Osteoblast (primary cell): ENCODE results near the gene SLMAP. TPM values are rescaled to one million over a fixed set of nuclear protein-coding genes. Genes with fewer than 3 reads are reported as not detected.
A peak's percentile ranks its signal among the peaks of the same experiment; 100 is the strongest.

Experiments
- DNase-seq: peaks from one replicate; pipeline ENCODE4 v3.0.0; 2011; ENCODE audit warnings: low spot score, mixed read lengths; ENCODE audit not compliant: insufficient read length; ENCODE audit errors: missing footprints
- H2AFZ ChIP-seq: 2 replicates; pipeline ENCODE4 v1.6.0; 2011; ENCODE audit warnings: mild to moderate bottlenecking, low read length
- H3K27ac ChIP-seq: 2 replicates; pipeline ENCODE4 v1.5.1; 2011; ENCODE audit warnings: mild to moderate bottlenecking, low read depth, low read length, moderate library complexity
- H3K27me3 ChIP-seq: 2 replicates; pipeline ENCODE4 v1.6.0; 2012; ENCODE audit warnings: mild to moderate bottlenecking, control low read depth, inconsistent platforms, low read length, moderate library complexity; ENCODE audit not compliant: insufficient read depth
- H3K36me3 ChIP-seq: 2 replicates; pipeline ENCODE4 v1.5.1; 2011; ENCODE audit warnings: mild to moderate bottlenecking, low read length, control low read depth, moderate library complexity; ENCODE audit not compliant: insufficient read depth
- H3K4me1 ChIP-seq: 2 replicates; pipeline ENCODE4 v1.5.1; 2011; ENCODE audit warnings: mild to moderate bottlenecking, low read length, control low read depth, moderate library complexity; ENCODE audit not compliant: insufficient read depth
- H3K4me2 ChIP-seq: 2 replicates; pipeline ENCODE4 v1.6.0; 2011; ENCODE audit warnings: mild to moderate bottlenecking, low read length; ENCODE audit not compliant: insufficient read depth
- H3K4me3 ChIP-seq: fragments of 200-600 bp; sonication (generic); 3 replicates; pipeline ENCODE4 v1.5.1; 2012; ENCODE audit warnings: mild to moderate bottlenecking, low read length, inconsistent platforms; ENCODE audit not compliant: insufficient read depth
- H3K79me2 ChIP-seq: 2 replicates; pipeline ENCODE4 v1.6.0; 2012; ENCODE audit warnings: mild to moderate bottlenecking, low read length, control low read depth, inconsistent platforms; ENCODE audit not compliant: insufficient read depth
- H3K9me3 ChIP-seq: 2 replicates; pipeline ENCODE4 v1.5.1; 2011; ENCODE audit warnings: low read depth, low read length, control low read depth
- H4K20me1 ChIP-seq: 2 replicates; pipeline ENCODE4 v1.6.0; 2012; ENCODE audit warnings: mild to moderate bottlenecking, low read length, control low read depth; ENCODE audit not compliant: insufficient read depth
- CTCF ChIP-seq: IDR thresholded peaks from 2 replicates; pipeline ENCODE4 v1.5.1; 2011; ENCODE audit warnings: mild to moderate bottlenecking, low read depth, low read length, moderate library complexity; ENCODE audit errors: extremely low read depth
- total RNA-seq: library from RNA; depleted of rRNA; stranded (reverse); fragments of >200 nt; gene quantifications from 2 replicates; pipeline ENCODE4 v1.2.3, GENCODE V29; 2012

The SLMAP gene
- total RNA-seq, 1 donor, result 50.7 TPM

- no peaks in the 10 kb centered on the region for H4K20me1 ChIP-seq
- no peak overlapping the region for H3K27ac ChIP-seq
- no peak overlapping the region for H3K4me3 ChIP-seq
- DNase-seq, result no peak
- no peaks in the 10 kb centered on the region for H3K27me3 ChIP-seq
- H3K4me1 ChIP-seq, result peaks cover 4% of the 10 kb centered on the region
- no peak overlapping the region for H2AFZ ChIP-seq
- no peak overlapping the region for H3K4me2 ChIP-seq
- H3K79me2 ChIP-seq, result no peaks in the 10 kb centered on the region
- TF ChIP-seq CTCF, result no peak
- H3K9me3 ChIP-seq, result no peaks in the 10 kb centered on the region
- H3K36me3 ChIP-seq, result no peaks in the 10 kb centered on the region
Observed at GRCh38 chr3:57749542-57749941, 6.6 kb upstream of the SLMAP start.

- no peaks in the 10 kb centered on the region for H3K27me3 ChIP-seq
- no peaks in the 10 kb centered on the region for H3K36me3 ChIP-seq
- H3K4me3 ChIP-seq, result no peak overlapping the region
- no peak overlapping the region for H3K4me2 ChIP-seq
- H3K4me1 ChIP-seq, result peaks cover 9% of the 10 kb centered on the region
- no peak for TF ChIP-seq CTCF
- no peak for DNase-seq
- peaks cover 13% of the 10 kb centered on the region for H3K79me2 ChIP-seq
- H4K20me1 ChIP-seq, result peaks cover 2% of the 10 kb centered on the region
- H2AFZ ChIP-seq, result peak overlapping the region; percentile 47
- no peaks in the 10 kb centered on the region for H3K9me3 ChIP-seq
- H3K27ac ChIP-seq, result no peak overlapping the region
Observed at GRCh38 chr3:57752307-57752706, 3.8 kb upstream of the SLMAP start.

- Histone ChIP-seq H3K27ac (no peak overlapping the region), H3K79me2 (peaks cover 20% of the 10 kb centered on the region), H4K20me1 (peaks cover 9% of the 10 kb centered on the region), H3K9me3 (no peaks in the 10 kb centered on the region), H3K4me2 (no peak overlapping the region), H3K4me3 (no peak overlapping the region), H2AFZ (no peak overlapping the region), H3K36me3 (peaks cover 4% of the 10 kb centered on the region), H3K27me3 (no peaks in the 10 kb centered on the region), H3K4me1 (peaks cover 16% of the 10 kb centered on the region)
- no peak for DNase-seq
- TF ChIP-seq CTCF, result no peak
Observed at GRCh38 chr3:57753016-57753415, 3.1 kb upstream of the SLMAP start.

- TF ChIP-seq CTCF, result peak; percentile 11
- Histone ChIP-seq H3K4me1 (peaks cover 32% of the 10 kb centered on the region), H3K36me3 (peaks cover 14% of the 10 kb centered on the region), H3K27ac (peak overlapping the region; percentile 92), H3K27me3 (no peaks in the 10 kb centered on the region), H3K79me2 (peaks cover 43% of the 10 kb centered on the region), H3K4me3 (peak overlapping the region; percentile 94), H3K4me2 (peak overlapping the region; percentile 85), H3K9me3 (no peaks in the 10 kb centered on the region), H2AFZ (peak overlapping the region; percentile 97), H4K20me1 (peaks cover 25% of the 10 kb centered on the region)
- no peak for DNase-seq
Observed at GRCh38 chr3:57755368-57755675, 787 bp upstream of the SLMAP start.
